ENCODE results near the gene POP4.

Gene POP4

DNA sequence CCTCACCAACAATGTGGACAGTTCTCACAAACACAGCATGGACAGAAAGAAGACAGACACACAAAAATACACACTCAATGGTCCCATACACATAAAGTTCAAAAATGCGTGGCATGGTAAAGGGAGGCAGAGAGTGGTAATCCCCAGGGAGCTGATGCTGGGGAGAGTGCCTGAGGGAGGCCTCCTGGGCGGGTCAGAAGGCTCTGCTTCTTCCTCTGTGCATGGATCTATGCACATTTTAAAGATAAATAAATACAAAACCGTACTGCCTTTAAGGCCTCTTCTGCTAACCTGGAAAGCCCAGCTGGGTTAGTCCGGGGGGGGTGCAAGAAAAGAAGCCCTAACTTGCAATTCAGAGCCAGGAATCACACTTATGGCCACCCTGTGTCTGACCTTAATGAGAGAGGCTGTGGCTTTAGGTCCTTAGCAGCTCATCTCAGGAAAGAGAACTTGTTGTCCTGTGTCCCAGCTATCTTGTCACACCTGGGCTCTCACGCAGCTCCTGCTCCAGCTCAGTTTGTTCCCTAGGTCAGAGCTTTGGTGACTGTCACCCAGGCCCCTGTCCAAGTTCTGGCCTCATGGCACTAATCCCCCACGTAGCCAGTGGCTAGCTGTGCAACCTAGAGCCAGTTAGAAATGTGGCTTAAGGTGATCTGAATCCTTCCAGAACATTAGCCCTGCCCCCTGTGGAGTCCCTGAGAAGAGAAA, 28.5 kb downstream of the POP4 start:
- DNase-seq: no peak

DNA sequence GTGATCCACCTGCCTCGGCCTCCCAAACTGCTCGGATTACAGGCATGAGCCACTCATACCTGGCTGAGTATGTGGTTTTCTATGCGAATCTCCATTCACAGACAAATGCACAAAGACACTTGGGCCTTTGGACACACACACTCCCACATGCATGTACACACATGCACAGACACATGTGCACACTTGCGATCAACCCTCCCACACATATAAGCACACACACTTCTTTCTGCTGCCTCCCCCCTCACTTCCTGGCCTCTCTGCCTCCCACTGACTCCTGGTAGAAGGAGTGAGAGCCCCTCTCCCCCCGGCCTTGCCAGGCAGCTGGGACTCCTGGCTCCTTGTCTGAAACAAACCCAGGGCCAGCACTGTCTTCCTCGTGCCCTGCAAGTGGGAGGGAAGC, 29.9 kb downstream of the POP4 start:
- DNase-seq: no peak

DNA sequence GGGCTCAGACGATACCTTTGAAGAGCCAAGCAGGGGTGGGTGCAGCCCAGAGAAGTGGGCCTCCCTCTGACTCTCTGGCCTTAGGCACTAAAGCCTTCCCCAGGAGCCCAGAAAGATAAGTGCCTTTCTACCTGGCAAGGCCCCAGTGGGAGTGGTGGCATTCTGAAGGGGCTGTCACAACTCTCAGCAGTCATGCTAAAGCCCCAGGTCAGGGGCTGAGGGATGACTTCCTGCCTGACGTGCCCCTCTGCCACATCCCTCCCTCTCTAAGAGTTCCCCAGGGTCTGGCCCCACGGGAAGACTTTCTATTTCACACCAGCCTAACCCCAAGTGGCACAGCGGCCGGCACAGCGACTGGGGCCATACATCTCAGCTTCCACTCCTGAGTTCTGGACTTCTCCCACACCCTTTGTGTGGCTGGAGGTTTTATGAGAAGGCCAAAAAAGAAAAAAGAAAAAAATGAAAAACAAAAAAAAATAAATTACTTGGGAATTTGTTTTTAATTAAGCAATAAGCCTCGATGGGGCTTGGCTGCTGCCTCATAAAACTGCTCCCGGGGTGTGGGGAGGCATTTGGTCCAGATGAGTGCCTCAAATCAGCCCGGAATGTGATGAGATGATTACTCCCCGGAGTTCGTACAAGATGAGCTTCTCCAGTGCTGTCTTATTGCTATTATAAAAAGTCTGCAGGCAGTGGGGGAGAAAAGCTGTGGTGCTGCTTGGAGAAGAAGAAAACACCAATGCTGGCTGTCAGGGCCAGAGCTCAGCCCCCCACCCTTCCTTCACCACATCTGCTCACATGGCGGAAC, 30.7 kb downstream of the POP4 start:
- no peak for DNase-seq

DNA sequence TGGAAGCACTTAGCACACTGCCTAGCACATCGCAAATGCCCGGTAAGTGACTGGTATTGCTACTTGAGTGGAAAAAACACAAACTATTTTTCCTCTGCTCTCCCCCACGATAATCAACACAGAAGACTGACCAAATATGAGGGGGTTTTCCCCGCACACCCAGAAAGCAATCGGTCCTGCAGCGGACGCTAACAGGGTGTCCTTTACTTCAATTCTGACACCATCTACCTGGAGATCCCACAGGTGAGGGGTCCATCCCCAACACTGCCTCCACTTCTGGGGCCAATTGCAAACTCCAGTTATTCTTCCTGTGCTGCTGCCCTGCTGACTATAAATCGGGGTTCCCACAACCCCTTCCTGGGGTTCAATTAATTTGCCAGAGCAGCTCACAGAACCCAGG, 33.0 kb downstream of the POP4 start:
- DNase-seq: no peak

DNA sequence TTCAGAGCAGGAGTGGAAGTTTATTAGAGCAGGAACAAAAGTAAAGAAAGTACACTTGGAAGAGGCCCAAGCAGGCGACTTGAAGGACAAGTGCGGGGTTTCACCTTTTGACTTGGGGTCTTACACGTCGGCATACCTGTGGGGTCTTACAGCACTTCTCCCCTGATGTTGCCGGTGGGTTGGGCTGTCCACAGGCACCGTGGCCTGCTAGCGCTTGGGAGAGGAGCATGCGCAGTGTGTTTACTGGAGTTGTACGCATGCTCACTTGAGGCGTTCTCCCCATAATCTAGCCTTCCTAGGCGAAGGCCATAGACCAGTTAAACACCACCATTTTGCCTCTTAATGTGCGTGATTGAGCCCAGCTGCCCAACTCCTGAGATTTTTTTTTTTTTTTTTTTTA, 34.1 kb downstream of the POP4 start:
- DNase-seq: no peak

DNA sequence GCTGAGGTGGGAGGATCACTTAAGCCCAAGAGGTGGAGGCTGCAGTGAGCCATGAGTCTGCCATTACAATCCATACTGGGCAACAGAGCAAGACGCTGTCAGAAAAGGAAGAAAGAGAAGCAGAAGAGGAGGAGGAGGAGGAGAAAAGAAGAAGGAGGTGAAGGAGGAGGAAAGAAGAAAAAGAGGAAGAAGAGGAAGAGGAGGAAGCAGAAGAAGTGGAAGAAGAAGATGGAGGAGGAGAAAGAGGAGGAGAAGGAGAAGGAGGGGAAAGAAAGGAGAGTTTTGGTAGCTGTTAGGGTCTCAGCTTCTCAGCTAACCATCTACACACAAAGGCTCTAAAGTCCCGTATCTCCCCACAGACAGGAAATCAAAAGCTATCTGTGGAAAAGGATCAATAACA, 35.5 kb downstream of the POP4 start:
- no peak for DNase-seq

DNA sequence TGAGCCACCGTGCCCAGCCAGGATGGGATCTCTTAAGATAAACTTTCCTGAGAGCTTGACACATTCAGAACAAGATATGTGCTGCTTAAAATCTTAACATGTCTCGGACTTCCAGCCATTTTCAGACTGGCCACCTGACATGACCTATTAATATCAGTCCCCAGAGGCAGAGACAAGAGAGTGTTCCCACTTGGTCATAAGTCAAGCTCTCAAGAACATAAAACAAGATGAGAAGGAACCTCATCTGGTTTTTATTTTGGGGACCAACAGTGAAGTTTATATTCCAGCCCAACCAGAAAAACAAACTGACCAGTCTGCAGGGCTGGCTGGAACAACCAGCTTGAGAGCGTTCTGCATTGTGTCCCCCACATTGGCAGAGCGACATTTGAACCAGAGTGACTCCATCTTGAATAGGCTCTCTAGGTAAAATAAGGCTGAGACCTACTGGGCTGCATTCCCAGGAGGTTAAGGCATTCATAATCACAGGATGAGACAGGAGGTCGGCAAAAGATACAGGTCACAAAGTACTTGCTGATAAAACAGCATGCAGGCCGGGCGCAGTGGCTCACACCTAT, 37.4 kb downstream of the POP4 start:
- DNase-seq: no peak

DNA sequence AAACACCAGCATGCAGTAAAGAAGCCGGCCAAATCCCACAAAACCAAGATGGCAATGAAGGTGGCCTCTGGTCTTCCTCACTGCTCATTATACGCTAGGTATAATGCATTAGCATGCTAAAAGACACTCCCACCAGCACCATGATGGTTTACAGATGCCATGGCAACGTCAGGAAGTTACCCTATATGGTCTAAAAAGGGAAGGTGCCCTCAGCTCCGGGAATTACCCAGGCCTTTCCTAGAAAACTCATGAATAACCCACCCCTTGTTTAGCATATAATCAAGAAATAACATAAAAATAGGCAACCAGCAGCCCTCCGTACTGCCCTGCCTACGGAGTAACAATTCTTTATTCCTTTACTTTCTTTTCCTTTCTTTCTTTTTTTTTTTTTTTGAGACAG, 38.1 kb downstream of the POP4 start:
- DNase-seq: no peak

DNA sequence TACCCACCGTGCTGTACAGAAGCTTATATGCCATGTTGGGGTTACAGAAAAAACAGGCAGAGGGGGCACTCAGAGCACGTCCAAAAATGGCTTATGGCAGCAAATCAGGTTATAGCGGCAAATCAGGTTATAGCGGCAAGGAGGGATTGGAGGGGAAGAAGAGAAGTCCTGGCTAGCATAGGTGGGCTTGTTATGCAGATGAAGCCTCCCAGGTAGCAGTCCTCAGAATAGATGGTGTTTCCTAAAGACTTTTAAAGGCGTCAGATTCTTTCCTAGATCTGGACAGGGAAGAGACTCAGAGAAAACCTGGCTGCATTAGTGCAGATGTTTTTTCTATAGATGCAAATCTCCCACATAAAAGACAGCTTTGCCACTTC, 39.4 kb downstream of the POP4 start:
- no peak for DNase-seq

DNA sequence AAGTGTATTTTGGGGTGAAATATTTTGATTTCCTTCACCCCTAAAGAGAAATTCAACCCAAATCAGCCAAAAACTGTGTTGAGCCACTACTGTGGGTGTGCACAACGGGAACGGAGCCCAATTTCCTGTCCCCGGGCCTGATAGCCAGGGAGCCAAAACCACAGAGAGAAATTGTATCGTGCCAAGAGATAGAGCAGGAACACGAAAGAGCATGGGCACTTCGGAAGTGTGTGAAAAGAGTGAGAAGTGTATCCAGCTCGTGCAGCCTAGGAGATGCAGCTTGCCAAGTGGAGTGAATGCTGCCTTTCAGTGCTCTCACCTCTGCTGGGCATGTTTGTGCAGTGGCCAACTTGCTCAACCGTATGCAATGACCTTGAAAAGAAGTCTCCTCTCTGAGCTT, 39.8 kb downstream of the POP4 start:
- DNase-seq: no peak

DNA sequence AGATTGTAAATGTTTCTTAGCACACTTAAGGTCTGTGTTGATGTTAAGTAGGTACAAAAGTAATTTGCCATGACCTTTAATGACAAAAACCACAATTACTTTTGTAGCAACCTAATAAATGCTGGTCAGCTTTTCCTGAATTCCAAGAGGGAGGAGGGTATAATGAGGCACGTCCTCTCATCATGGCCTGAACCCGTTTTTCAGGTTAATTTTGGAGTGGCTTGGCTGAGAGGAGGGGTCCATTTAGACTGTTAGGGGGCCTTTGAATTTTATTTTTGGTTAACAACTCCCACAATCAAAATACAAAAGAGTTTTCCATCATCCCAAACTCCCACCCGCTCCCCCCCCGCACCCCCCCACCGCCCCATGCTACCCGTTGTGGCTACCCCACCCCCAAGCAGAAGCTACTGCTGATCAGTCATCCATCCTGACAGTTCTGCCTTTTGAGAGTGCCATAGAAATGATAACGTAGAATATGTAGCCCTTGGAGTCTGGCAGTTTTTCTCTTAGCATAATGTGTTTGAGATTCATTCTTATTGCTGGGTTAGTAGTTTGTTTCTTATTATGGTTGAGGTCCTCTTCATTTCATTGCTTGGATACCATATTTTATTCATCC, 44.8 kb downstream of the POP4 start:
- no peak for DNase-seq

DNA sequence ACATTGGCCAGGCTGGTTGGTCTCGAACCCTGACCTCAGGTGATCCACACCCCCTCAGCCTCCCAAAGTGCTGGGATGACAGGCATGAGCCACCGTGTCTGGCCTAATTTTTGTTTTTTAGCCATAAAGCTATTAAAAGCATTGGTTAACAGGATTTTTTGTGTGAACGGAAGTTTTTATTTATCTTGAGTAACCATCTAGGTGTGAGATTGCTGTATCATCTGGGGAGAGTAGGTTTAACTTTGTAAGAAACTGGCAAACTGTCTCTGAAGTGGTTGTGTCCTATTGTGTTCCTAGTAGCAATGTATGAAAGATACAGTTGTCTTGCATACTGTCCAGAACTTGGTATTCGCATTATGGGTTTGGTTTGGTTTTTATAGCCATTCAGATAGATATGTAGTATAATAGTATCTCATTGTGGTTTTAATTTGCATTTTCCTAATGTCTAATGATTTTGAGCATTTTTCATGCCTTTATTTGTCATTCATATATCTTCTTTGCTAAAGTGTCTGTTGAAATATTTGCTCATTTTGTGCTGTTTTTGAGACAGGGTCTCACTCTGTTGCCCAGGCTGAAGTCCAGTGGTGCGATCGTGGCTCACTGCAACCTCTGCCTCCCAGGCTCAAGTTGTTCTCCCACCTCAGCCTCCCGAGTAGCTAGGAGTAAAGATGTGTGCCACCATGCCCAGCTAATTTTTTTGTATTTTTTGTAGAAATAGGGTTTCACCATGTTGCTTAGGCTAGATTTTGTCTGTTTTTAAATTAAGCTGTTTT, 45.7 kb downstream of the POP4 start:
- no peak for DNase-seq

DNA sequence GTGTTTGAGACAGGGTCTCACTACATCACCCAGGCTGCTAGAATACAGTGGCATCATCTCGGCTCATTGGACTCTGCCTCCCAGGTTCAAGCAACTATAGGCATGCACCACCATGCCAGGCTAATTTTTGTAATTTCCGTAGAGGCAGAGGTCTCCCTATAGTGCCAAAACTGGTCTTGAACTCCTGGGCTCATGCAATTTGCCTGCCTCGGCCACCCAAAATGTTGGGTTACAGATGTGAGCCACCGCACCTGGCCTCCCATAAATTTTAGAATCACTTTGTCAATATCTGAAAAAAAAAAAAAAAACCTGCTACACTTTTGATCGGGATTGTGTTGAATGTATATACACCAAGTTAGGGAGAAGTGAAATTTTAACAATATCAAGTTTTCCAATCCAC, 47.3 kb downstream of the POP4 start:
- no peak for DNase-seq

DNA sequence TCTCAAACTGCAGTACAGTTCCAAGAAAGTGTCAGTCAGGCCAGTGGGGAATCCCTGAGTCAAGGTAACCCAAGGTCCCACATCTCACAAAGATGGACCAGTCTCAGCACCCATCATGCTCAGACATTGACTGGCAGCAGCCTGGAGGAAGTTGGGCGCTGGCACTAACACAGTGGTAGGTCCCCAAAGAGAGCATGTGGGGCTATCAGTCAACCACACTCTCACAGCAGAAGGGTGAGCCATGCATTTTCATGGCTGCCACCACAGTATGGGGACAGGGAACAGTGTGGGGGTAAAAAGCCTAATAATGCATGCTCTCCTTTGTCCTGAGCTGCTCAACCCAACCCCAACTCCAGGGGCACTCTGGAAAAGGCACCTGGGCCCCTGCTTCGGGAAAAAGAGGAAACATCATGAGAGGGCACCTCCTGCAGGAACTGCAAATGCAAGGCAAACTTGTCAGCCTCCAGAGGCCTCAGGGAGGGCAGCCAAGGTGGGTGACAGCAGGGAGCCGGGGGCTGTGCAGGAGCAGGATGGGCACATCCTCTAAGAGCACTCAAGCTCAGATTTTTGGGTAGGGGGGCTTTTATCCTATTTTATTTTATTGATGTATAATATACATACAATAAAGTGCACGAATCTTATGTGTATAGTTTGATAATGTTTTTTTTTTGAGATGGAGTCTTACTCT, 49.7 kb downstream of the POP4 start:
- DNase-seq: no peak

DNA sequence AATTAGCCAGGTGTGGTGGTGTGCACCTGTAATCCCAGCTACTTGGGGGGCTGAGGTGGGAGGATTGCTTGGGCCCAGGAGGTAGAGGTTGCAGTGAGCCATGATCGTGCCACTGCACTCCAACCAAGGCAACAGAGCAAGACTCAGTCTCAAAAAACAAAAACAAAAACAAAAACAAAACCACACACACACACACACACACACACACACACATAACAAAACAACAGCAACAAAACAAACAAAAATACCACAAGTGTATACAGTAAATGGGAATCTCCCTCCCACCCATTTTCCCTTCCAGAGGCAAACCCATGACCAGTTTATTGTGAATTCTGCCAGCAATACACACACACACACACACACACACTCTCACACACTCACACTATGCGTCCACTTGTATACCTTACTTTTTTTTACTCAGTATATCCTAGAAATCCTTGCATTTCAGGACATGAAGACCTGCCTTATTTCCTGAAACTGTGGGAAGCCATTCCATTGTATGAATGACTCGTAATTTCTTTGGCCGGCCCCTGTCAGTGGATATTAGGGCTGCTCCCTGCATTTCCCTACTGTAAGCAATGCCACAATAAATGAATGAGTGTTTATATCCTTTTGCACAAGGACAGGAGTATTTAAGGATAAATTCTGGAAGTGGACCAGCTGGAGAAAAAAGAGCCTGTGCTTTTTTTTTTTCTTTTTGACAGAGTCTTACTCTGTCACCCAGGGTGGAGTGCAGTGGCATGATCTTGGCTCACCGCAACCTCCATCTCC, 52.3 kb downstream of the POP4 start:
- DNase-seq: no peak

DNA sequence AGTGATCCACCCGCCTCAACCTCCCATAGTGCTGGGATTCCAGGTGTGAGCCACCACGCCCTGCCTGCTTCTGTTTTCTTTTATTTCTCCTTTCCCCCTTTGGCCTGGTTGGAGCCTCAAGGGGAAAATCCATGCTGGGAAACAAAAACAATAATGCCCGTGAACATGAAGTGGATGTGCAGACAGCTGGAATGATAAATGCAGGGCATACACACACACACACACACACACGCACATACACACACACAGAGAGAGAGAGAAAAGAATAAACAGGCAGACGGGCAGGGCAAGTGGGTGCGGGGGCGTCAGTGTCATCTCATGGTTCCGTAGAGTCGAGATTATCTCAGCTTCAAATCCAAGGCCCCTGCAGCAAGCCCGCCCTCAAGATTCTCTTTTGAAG, 54.8 kb downstream of the POP4 start:
- no peak for DNase-seq

DNA sequence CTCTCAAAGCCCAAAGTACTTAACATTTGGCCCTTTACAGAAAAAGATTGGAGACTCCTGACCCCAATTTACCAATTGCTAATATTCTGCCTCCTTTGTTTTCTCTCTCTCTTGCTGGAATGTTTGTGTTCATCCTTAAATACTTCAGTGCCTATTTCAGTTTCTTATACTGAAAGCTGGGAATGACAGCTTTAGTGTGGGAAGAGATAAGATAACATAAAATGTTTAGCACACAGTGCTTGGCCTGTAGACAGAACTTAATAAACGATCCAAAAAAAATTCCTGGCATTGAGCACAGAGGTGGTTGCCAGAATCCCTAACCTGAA, 56.2 kb downstream of the POP4 start:
- DNase-seq: no peak

DNA sequence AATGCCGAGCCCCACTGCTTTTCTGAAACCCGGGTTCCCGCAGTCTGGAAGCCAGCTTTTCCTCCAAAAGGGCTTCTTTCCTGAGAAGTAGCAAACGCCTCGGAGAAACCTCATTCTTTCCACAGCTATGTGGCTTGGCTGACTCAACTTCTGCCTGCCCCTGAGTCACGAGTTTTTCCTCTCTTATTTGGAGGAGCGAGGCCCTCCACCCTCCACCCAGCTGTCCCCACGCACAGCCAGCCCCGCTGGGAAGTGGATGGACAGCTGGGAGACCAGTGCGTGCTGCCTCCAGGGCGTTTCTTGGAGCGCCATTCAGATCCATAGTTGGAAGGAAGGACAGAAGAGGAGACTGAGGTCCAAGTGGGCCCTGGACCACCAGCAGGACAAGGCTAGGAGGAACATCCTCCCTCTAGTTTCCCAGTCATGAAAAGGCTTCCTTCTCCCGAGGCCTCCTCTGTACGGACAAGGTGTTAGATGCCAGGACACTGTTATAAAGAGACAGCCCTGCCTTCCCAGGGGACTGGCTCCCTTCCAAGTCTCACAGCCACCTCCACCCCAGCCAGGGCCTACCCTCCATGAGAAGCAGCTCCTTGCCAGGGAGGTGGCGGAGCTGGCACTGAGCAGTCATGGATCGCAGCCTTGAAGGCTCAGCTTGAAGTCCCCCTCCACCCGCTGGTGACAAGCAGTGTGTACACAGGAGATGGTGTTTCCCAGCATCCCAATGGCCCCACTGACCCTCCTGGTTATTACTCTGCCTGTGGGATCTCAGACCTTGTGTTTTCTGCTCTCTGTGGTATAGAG, 56.7 kb downstream of the POP4 start:
- DNase-seq: no peak

DNA sequence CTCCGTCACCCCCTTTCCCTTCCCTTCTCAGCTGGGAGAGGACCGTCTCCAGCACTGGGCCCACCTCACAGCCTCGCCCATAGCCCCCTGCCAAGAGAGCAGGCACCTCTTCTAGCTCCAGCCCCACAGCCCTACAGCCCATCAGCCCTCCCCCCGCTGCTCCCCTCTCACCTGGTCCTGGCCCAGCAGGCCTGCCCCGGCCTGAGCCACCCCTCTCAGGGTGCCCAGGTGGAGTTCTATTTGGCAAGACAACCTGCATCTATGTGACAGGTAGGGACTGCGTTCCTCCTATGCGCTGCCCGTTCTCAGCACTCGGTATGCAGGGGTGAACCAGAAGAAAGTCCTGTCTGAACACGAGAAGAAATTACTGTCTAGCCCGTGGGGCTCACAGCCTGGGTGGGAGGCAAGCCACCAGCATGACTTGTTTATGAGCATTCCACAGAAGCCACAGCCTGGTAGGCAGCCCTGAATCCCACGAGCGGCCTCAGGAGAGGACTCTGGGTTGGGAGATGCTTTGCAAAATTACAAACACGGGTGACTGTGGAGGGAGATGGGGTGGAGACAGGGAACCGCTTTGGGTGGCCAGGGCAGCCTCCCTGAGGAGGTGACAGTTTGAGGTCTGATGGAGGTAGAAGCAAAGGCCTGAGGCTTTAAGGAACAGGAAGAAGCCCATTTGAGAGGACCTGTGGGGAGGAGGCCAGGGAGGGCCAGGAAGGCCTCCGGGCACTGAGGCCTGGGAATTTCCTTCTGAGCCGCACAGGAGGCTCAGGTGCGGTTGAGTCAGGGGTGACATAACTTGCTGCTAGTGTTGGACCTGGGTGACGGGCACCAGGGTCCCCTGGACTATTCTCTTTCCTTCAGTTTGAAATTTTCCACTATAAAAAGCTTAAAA, 58.0 kb downstream of the POP4 start:
- no peak for DNase-seq

DNA sequence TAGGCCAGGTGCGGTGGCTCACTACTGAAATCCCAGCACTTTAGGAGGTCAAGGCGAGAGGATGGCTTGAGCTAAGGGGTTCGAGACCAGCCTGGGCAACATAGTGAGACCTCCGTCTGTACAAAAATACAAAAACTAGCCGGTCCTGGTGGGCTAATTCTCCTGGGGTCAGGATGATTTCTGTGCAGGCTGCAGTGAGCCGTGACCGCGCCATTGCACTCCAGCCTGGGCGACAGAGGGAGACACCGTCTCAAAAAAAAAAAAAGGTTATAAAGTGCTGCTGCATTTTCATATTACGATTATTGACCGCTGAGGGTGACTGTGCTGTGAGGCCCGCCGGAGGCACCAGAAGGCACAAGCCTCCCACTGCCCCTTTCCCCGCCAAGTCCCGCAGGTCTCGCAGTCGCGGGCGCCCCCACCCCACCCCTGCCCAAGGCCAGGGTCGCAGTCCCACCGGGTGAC, 58.7 kb downstream of the POP4 start:
- no peak for DNase-seq
